T47D (cell line): ENCODE results near the gene SLC44A1.
A peak's percentile ranks its signal among the peaks of the same experiment; 100 is the strongest.

Experiments used
- DNase-seq, 2 experiments: peaks; one replicate each; pipeline versions ENCODE4 v3.0.0 to v3.0.0-alpha.2; 2011 to 2012; ENCODE audit warnings: low read depth in 1 of 2, low spot score in 1 of 2
- JUND ChIP-seq: IDR thresholded peaks from 2 replicates; pipeline ENCODE4 v1.6.1; 2012; ENCODE audit warnings: low read depth
- in situ Hi-C: cut with HindIII; loops from 2 replicates; pipeline ENCODE4 v1.10.0; 2016; ENCODE audit warnings: low sequenced_read_pairs, low pct_unique_long_range_greater_than_20kb

The SLC44A1 gene

GRCh38 chr9:105369911-105370310, 125.5 kb downstream of the SLC44A1 start:
- no peak for TF ChIP-seq JUND
- DNase-seq, result peak in 1 of 2 experiments; percentile 42
- in situ Hi-C loops, result no loop called here

DNA sequence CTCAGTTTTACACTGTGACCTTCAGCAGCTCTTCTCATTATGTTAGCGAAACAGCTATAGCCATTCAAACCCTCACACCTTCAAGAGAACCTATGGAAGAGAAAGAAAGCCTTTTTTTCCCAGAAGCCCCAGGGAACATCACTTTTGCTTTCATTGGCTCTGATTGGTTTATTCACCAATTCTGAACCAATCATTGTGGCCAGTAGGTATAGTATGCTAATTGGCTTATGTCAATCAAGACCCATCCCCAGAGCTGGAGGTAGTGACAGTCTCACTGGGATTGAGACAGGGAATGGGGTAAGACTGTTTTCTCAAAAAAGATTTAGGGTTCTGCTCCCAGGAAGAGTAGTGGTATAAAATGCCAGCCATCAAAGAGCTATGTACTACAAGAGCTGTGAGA, 129.3 kb downstream of the SLC44A1 start:
- in situ Hi-C loops, result no loop called here
- peak in 1 of 2 experiments; percentile 15 for DNase-seq
- no peak for TF ChIP-seq JUND

DNA sequence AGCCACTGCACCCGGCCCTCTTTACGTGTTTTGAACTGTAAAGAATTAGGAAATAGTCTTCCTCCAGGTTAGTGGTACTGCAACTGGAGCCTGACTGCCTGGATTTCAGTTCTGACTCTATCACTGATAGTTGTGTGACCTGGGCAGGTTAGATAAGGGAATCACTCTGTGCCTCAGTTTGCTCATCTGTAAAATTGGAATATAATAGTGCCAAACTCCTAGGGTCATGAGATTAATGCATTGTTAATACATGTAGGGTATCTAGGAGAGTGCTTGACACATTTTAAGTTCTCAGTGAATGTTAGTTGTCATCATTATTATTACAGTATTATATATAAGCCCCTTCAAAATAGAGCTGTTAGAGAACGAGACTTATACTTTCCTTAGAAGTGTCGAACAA, 130.9 kb downstream of the SLC44A1 start:
- no peak for TF ChIP-seq JUND
- in situ Hi-C loops, result no loop called here
- no peak for DNase-seq

DNA sequence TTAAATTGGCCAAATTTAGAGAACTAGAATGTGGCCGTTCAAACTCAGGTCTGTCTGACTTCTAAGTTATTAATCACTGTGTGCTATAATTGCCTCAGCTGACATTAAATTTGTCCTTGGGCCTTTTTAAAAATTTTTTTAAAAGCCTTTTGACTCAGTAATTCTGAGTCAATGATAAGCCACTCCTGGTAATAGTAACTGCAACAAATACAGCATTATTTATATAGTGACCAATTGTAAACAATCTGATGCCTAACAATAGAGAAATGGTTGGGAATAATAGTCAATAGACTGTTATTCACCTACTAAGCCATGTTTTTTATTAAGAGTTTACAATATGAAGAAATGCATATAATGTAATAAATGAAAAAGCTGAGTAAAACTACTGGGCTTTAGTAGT, 132.4 kb downstream of the SLC44A1 start:
- TF ChIP-seq JUND, result no peak
- in situ Hi-C loops, result no loop called here
- no peak for DNase-seq

DNA sequence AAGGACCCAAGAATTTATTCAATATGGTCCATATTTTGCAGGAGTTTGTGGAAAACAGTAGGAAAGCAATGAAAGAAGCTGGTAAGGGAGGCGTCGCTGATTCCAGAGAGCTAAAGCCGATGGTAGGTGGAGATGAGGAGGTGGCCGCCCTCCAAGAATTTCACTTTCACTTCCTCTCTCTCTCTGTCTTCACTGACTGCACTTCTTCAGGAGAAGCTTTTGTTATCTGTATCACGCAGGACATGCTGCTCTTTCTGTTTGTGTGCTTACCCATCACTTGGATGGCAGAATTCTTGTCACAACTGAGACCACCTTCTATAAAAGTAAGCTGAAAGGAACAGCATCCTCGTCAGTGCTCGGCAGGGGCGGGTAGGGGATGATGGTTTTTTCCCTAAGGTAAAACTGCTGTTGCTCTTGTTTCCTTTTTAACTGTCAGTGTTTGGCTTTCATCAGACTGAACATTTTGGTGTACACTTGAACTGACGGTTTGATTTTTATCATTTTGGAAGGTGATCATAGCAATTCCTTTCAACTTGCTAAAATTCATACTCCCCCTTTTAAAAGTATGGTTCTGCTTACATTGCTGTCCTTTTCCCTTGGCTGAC, 141.0 kb downstream of the SLC44A1 start:
- in situ Hi-C loops, result no loop called here
- no peak for TF ChIP-seq JUND
- peak; percentile 15 to 54 for DNase-seq

DNA sequence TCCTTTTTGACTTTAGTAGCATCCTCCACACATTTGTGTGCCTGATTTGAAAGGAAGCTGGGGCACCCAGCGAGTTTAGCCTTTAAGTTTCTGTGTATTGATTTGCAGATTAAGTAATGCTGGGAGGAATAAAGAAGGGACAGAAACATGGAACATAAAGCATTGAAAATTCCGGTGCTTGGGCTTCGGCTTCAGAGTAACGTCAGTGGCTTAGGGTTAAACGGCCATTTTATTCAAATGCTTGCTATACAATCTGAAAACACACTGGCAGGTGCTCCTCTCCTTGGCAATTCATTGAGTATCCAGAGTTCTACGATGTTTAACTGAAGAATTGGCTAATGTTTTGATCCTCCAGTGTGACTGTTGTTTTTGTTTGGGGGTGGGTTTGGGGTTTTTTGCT, 145.3 kb downstream of the SLC44A1 start:
- TF ChIP-seq JUND, result no peak
- no peak for DNase-seq
- in situ Hi-C loops, result no loop called here

- no peak for DNase-seq
- in situ Hi-C loops, result no loop called here
Measured at GRCh38 chr9:105390871-105391270, 146.4 kb downstream of the SLC44A1 start.

GRCh38 chr9:105391288-105391687, 146.8 kb downstream of the SLC44A1 start:
- in situ Hi-C loops, result no loop called here
- no peak for TF ChIP-seq JUND
- DNase-seq, result no peak

More at GRCh38 chr9:105390871-105391270, 146.4 kb downstream of the SLC44A1 start:
- TF ChIP-seq JUND, result no peak

DNA sequence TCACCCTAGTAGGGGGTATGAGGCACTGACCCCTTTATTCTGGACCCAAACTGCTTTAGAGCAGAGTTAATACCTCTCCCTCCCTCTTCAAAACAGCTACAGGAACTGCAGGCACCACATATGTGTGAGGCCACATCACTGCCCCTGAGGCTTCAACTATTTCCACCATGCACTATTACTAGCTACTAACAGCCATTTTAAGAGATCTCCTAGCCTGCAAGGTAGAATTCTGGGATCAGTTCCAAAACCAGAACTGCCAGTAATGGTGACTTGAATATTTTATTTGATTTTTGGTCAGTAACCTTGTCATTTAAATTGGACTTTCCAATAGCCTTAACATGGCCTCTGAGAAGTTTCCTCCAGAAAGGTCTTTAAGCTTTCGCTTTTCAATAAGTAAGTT, 148.1 kb downstream of the SLC44A1 start:
- DNase-seq, result no peak
- no peak for TF ChIP-seq JUND
- in situ Hi-C loops, result no loop called here

DNA sequence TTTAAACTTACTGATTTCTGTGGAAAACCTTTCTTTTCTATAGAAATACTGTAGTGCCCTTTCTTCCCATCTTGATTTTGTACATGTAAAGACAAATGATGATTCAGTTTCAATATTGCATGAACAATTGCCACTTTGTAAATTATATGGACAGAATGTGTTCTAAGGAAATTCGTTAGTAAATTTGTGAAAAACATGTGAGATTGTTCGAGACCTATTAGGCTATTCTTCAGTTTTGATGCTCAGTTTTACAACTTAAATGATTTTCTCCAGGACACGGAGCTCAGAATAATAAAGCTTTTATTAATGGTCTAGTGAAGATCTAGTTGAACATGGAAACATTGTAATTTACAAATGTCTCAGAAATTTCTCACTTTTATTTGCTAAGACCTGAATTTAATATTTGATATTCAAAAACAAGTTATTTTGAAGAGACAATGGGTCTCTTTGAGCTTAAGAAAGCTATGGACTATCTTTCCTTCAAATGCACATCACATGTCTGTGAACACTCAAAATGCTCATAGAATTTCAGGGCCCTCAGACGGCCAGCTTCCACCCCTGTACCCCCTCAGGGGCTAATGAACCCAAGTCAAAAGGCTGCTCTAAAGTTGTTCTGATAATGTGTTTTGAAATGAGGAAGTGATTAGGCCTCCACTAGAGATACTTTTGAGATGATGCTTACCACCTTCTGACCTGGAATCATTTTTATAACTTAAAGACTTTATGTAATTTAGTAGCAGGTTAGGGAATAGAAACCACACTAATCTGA, 149.3 kb downstream of the SLC44A1 start:
- TF ChIP-seq JUND, result no peak
- DNase-seq, result no peak
- in situ Hi-C loops, result no loop called here

GRCh38 chr9:105396441-105396840, 152.0 kb downstream of the SLC44A1 start:
- no peak for DNase-seq
- in situ Hi-C loops, result no loop called here
- TF ChIP-seq JUND, result no peak

- in situ Hi-C loops, result no loop called here
- DNase-seq, result no peak
- TF ChIP-seq JUND, result no peak
Measured at GRCh38 chr9:105396901-105397300, 152.4 kb downstream of the SLC44A1 start.

DNA sequence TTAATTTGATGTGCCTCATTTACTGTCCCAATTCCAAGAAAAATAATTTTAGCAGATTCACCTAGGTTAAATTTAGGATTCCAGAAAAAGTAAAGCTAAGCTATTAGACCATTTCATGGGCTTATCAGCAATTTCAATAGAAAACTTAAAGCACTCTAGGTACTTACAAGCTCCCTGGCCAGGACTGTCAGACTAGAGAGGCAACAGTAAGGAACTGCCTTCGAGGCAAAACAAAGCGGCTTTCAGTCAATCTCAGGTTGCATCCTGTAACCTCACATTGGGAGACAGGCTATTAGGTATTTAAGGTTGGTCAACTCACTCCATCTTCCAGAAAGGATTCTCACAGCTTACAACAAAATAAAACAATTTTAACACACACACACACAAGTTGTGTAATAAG, 154.7 kb downstream of the SLC44A1 start:
- DNase-seq, result peak in 1 of 2 experiments; percentile 20
- TF ChIP-seq JUND, result no peak
- in situ Hi-C loops, result no loop called here
